ENCODE data around the gene TIPRL.
"Not testable (repeated sequence)": the region's sequence is repeated elsewhere in the genome, so short reads cannot be mapped to it uniquely, and the experiment has no call there.

Gene TIPRL

DNA sequence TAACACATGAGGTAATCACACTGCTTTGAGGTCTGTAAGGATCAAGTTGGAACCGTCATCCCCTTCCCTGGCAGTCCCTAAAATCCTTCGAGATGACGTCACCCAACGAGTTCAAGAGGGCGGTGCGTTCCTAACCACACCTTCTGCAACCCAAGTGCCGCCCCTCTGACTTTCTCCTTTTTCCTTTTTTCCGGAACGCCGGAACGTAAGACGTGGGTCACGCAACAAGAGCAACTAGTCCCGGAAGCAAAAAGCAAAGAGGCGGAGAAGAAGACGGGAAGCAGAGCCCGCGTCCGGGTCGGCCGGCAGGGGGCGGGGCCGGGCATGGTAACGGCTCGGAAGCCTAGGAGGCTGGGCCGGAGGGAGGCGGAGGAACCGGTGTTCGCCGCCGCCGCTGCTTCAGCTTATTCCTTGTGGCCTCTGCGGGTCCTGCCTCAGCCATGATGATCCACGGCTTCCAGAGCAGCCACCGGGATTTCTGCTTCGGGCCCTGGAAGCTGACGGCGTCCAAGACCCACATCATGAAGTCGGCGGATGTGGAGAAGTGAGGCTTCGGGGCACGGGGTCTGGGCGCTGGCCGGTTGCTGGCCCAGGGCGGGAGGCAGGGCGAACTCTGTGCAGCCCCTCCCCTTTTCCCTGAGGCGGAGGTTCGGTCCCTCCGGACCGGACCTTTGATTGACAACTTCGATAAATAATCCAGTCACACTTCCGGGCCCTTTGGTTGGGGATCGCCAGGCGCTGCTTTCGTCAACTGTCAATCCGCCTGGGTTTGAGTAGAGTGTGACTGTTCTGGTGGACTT is at the start of gene TIPRL:
Gene TIPRL, plus strand, starts transcription at position 325 of the 800 bp plus-strand sequence. Its CDS starts 116 bp downstream, at position 441.
- peak; percentile 93 to 94 for DNase-seq

- no peak for DNase-seq
Measured at GRCh38 chr1:168129933-168130332, 48.8 kb upstream of the TIPRL start.

DNA sequence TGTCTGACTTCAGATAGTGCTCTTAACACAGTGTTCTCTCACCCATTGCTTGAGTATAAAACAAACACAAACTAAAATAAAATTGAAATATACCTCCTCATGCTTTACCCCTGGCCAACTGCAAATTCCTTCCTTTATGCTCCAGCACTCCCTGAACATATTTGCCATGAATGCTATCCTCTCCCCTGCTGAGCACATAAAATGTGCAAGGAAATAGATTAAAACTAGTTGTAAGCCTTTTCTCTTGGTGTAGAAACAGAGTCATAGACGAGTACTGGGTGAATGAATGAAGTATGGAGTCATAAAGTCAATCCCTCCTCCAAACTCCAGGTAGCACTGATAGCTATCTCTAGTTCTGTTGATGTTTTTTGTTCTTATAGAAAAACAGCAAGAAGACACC is 44.6 kb upstream of the TIPRL start:
- DNase-seq, result no peak

GRCh38 chr1:168134642-168135041 is 44.1 kb upstream of the TIPRL start:
- DNase-seq, result no peak

DNA sequence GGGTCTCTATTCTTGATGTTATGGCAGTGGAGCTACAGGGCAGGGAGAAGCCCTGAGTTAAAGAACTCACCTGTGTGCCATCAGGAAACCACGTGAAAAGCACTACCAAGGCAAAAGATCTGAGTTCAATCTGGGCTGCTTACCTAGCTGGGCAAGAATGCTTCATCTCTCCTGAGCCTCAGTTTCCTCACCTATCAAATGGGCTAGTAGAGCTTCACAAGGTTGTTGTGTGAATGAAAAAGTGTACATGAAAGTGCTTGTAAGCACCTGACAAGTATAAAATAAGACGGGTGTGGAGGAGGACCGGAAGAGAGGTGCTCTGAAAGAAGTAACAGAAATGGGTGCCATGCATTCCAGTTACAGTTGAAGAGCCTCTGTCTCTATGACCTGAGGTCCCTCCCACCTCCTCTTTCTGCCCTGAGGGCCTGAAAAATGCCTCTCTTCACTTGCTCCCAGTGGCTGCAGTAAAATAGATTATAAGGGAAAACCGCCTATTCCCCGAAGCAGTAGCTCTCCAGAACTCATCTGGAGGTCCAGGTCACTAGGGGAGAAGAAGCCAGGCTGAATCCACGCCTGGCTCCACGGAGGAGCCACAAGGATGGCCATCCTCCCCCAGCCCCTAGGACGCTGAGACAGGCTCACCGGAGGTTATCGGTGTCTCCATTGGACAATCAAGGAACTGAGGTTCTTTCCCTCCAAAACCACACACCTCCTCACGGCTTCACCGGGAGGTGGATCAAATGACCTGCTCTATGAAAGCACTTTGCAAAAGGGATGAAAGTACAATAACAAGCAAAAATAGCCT is 43.4 kb upstream of the TIPRL start:
- DNase-seq, result no peak

- DNase-seq, result no peak
Measured at GRCh38 chr1:168135921-168136708, 42.6 kb upstream of the TIPRL start.

DNA sequence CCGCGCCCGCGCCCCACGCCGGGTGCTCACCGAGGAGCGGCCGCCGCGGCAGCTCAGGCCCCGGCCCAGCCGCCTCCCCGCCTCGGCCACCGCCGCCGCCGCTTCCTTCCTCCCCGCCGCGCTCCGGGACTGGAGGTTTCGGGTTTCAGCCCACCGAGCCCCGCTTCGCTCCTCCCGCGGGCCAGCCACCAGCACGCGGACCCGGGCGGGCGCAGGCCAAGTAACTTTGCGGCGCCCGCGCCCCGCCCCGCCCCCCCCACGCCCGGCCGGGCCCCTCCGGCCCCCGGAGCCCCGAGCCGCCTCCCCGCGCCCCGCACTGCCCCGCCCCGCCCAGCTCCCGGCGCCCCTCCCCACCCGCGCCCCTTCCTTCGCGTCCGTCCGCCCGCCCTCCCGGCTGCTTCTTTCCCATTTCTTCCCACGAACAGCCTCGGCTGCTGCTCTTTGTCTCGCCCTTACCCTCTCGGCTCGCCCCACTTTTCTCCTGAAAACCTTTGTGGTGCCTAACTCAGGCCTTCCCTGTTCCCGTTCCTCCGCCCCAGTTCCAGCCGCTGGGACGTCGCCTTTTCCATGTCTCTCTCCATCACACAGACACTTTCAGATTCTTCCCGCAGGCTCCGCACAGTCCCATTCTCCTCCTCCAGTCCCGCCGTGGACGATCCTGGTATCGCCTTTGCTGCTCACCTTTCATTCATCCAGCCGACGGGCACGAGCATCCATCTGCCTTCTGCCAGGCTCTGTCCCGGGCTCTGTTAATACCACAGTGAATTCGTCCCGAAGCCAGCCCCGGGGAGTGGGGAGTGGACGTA is 41.9 kb upstream of the TIPRL start, which contains the start of gene GPR161:
Gene GPR161, minus strand, starts transcription at position 222 of the 806 bp plus-strand sequence. CDS start 32,080 bp downstream, outside the sequence.
- DNase-seq, result no peak

DNA sequence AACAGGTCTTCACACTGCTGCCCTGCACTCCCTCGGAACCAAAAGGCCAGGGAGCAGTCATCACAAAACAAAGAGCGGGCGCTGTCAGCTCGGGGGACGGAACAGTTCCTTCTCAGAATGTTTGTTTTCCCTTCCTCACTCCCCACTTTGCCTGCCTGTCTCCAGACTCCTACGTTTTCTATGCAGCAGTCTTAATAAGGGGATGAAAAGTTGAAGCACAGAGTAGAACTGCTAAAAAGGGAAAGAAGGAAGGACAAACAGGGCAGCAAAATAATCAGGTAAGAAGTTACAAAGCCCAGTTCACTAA is 41.3 kb upstream of the TIPRL start:
- no peak for DNase-seq

DNA sequence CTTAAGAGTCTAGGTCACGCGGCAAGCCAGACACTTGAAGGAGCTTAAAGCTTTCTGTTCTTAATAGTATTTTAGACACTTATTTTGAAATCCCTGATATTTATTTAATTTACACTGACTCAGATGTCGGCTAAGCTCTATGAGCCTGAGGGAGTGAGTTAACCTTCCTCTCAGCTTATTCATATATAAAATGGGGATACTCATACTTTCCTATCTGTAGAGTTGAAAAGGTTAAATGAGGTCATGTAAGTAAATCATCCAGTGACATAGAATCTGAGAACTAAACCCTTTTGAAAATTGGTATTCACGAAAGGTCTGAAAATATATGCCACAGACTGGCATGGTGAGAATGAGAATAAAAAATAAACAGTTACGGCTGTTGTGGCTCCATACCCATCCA is 40.6 kb upstream of the TIPRL start:
- no peak for DNase-seq

- no peak for DNase-seq
Measured at GRCh38 chr1:168139070-168139469, 39.7 kb upstream of the TIPRL start.

DNA sequence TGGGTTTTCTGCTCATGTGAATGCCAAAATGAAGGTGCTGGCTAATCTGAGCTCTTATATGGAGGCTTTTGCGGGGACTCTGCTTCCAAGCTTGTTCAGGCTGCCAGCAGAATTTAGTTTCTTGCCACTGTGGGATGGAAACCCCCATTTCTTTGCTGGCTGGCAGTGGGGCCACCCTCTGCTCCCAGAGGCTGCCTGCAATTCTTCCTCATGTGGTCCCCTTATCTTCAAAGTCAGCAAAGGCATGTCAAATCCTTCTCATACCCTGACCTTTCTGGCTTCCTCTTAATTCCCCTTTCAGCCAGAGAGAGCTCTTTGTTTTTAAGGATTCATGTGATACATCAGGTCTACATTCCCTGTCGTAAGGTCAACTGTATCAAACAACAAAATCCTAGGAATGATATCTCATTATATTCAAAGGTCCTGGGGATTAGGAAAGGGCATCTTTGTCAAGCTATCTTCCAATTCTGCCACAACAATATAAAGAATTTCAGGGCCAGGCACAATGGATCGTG is 36.8 kb upstream of the TIPRL start:
- no peak for DNase-seq

GRCh38 chr1:168145184-168146159 is 33.3 kb upstream of the TIPRL start:
- peak; percentile 82 to 83 for DNase-seq

GRCh38 chr1:168146160-168146539 is 32.6 kb upstream of the TIPRL start:
- no peak for DNase-seq

DNA sequence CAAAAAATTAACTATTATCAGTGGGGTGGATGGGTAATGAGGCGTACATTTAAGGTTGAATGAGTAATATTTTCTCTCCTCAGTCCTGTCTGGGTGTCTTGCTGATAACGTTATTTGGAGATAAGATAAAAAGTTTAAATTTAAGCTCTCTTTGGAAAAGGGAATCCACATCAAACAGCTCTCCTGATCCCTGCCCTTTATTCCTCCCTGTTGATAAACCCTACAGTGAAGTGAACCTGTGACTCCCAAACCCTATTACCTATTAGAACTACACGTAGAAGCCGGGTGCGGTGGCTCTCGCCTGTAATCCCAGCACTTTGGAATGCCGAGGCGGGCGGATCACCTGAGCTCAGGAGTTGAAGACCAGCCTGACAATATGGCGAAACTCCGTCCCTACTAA is 32.1 kb upstream of the TIPRL start:
- DNase-seq, result no peak

DNA sequence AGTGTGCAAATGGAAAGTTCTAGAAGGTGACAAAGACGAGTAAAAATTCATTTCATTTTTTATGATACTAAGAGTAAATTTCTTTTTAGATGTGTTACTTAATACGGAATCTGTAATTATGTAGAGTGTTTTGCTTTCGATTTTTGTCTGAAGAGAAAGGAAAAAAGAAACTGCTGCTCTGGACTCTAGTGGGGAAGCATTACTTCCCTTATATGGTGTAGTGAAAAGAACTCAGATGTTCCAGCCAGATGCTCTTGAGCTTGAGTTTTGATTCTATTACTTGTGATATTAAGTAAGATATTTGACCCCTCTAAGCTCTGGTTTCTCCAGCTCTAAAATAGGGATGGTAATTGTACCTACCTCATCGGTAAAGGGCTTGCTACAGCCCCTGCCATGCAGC is 29.8 kb upstream of the TIPRL start:
- DNase-seq, result no peak

DNA sequence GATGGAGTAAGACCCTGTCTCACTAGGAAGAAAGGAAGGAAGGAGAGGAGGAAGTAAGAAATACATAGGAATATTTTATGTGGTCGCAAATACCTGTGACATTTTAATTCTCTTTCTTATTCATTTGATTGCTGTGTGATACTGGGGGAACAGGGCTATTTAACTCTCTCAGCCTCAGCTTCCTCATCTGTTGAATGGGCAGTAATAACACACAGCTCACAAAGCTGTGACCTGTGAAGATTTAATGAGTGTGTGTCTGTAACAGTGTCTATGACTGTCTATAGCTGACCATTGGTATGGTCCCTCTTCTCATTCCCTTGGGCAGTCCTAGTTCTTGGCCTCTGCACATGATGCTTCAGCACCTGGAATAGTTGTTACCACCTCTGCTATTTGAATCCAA is 28.5 kb upstream of the TIPRL start:
- DNase-seq, result no peak

- no peak for DNase-seq
Measured at GRCh38 chr1:168151935-168152334, 26.8 kb upstream of the TIPRL start.

DNA sequence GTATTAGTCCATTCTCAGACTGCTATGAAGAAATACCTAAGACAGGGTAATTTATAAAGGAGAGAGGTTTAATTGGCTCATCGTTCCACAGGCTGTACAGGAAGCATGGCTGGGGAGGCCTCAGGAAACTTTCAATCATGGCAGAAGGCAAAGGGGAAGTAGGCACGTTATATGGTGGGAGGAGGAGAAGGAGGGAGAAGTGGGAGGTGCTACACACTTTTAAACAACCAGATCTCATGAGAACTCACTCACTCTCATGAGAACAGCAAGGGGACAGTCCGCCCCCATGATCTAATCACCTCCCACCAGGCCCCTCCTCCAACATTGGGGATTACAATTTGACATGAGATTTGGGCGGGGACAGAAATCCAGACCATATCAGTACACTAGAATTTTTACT is 24.1 kb upstream of the TIPRL start:
- DNase-seq, result not testable (repeated sequence)

DNA sequence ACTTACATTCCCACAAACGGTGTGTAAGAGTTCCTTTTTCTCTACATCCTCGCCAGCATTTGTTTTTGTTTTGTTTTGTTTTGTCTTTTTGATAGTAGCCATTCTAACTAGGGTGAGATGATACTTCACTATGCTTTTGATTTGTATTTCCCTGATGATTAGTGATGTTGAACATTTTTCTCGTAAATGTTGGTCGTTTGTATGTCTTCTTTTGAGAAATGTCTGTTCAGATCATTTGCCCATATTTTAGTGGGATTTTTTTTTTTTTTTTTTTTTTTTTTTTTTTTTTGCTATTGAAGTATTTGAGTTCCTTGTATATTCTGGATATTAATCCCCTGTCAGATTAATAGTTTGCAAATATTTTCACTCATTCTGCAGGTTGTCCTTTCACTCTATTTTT is 22.9 kb upstream of the TIPRL start:
- DNase-seq, result no peak

- DNase-seq, result no peak
Measured at GRCh38 chr1:168157638-168158037, 21.1 kb upstream of the TIPRL start.

DNA sequence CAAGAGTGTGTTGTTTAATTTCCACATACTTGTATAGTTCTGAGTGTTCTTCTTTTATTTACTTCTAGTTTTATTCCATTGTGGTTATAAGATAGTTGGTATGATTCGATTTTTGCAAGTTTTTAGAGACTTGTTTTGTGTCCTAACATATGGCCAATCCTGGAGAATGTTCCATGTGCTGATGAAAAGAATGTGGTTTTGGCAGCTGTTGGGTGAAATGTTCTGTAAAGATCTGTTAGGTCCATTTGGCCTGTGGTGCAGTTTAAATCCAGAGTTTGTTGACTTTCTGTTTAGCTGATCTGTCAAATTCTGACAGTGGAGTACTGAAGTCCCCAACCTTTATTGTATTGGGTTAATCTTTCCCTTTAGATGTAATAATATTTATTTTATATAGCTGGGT is 19.5 kb upstream of the TIPRL start:
- DNase-seq, result no peak
